Cardiac muscle cell (in vitro differentiated cells and primary cell): ENCODE data around the gene IGF2BP2. TPM values are rescaled to one million over a fixed set of nuclear protein-coding genes. Genes with fewer than 3 reads are reported as not detected.

ENCODE experiments used
- DNase-seq, 2 donors: peaks; one replicate each; pipeline versions ENCODE4 v3.0.0 to v3.0.0-alpha.2; 2010 to 2017; ENCODE audit warnings: low read depth in 1 of 2, low spot score in 1 of 2
- H3K27ac ChIP-seq: fragments of 200-600 bp; sonication (generic); 2 replicates; pipeline ENCODE4 v1.5.1; 2016
- H3K27me3 ChIP-seq: fragments of 200-600 bp; sonication (generic); 2 replicates; pipeline ENCODE4 v1.6.0; 2016; ENCODE audit warnings: control low read depth
- H3K36me3 ChIP-seq: fragments of 200-600 bp; sonication (generic); 2 replicates; pipeline ENCODE4 v1.5.1; 2016; ENCODE audit warnings: control low read depth
- H3K4me1 ChIP-seq: fragments of 200-600 bp; sonication (generic); 2 replicates; pipeline ENCODE4 v1.8.1; 2017; ENCODE audit warnings: low read depth, mild to moderate bottlenecking, mixed run types
- H3K4me3 ChIP-seq: fragments of 200-600 bp; sonication (generic); 2 replicates; pipeline ENCODE4 v1.5.1; 2016; ENCODE audit warnings: mild to moderate bottlenecking
- H3K9me3 ChIP-seq: fragments of 200-600 bp; sonication (generic); 2 replicates; pipeline ENCODE4 v1.5.1; 2017; ENCODE audit warnings: low read depth, mild to moderate bottlenecking, control low read depth
- polyA plus RNA-seq: library from polyadenylated mRNA; unstranded; fragments of >200 nt; fragmentation: Nextera tagmentation; extraction: Ambion mirVana; gene quantifications from 2 replicates; pipeline ENCODE4 v1.2.1, GENCODE V29; 2016
- total RNA-seq: library from RNA; depleted of rRNA; stranded (reverse); fragments of >200 nt; gene quantifications from 2 replicates; pipeline ENCODE4 v1.2.3, GENCODE V29; 2016
- TF ChIP-seq, protein P1 (sequence below): IDR thresholded peaks from 2 replicates; pipeline ENCODE4 v1.5.1; 2012; ENCODE audit warnings: low read depth, mild to moderate bottlenecking, low read length

IGF2BP2 gene
- total and polyA plus RNA-seq, 2 experiments from 2014 or later, result 119 to 129 TPM

DNA sequence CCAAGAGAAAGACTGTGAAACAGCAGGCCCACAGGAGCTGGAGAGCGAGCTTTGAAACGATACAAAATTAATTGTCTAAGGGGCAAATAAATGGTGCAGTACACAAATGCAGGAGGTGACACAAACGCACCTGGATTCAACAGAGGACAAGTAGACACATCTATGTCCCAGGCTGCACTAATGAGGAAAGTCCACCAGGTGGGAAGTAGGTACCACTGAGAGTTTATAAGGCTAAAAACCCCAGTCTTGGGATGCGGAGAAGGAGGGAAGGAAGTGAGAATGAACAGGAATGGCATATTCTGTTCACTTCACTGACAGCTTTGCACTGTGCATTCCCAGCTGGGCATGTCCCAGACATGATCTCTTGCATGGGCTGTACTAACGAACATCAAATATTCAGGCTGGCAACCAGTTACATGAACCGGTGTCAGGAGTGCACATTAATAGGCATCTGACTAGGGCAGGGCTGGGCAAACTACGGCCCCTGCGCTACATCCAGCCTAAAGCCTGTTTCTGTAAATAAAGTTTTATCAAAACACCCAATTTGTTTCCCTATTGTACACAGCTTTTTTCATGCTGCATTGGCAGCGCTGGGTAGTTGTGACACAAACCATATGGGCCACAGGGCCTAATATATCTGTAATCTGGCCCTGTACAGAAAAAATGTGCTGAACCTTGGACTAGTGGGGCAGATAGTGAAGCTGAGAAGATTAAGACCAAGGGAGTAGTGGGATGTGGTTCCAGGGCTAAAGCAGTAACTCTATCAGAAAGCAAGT, 107.0 kb downstream of the IGF2BP2 start:
- Histone ChIP-seq H3K9me3 (no peaks in the 10 kb centered on the region), H3K27me3 (no peaks in the 10 kb centered on the region), H3K4me3 (no peak overlapping the region), H3K4me1 (peaks cover 27% of the 10 kb centered on the region), H3K27ac (peak overlapping the region; percentile 62), H3K36me3 (no peaks in the 10 kb centered on the region)
- TF ChIP-seq, protein P1, sequence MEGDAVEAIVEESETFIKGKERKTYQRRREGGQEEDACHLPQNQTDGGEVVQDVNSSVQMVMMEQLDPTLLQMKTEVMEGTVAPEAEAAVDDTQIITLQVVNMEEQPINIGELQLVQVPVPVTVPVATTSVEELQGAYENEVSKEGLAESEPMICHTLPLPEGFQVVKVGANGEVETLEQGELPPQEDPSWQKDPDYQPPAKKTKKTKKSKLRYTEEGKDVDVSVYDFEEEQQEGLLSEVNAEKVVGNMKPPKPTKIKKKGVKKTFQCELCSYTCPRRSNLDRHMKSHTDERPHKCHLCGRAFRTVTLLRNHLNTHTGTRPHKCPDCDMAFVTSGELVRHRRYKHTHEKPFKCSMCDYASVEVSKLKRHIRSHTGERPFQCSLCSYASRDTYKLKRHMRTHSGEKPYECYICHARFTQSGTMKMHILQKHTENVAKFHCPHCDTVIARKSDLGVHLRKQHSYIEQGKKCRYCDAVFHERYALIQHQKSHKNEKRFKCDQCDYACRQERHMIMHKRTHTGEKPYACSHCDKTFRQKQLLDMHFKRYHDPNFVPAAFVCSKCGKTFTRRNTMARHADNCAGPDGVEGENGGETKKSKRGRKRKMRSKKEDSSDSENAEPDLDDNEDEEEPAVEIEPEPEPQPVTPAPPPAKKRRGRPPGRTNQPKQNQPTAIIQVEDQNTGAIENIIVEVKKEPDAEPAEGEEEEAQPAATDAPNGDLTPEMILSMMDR, result no peak
- peak in 1 of 2 donors; percentile 41 for DNase-seq

- H3K27ac ChIP-seq, result peak overlapping the region; percentile 62
- H3K4me3 ChIP-seq, result no peak overlapping the region
- TF ChIP-seq, protein P1, result no peak
- H3K4me1 ChIP-seq, result peaks cover 27% of the 10 kb centered on the region
- DNase-seq, result peak in 1 of 2 donors; percentile 89
- H3K9me3 ChIP-seq, result no peaks in the 10 kb centered on the region
- H3K36me3 ChIP-seq, result no peaks in the 10 kb centered on the region
- no peaks in the 10 kb centered on the region for H3K27me3 ChIP-seq
Observed at GRCh38 chr3:185717121-185717520, 107.7 kb downstream of the IGF2BP2 start.

GRCh38 chr3:185716436-185717108, 108.3 kb downstream of the IGF2BP2 start:
- H3K4me3 ChIP-seq, result no peak overlapping the region
- H3K27me3 ChIP-seq, result no peaks in the 10 kb centered on the region
- no peaks in the 10 kb centered on the region for H3K36me3 ChIP-seq
- TF ChIP-seq, protein P1, result no peak
- no peak for DNase-seq
- H3K4me1 ChIP-seq, result peaks cover 31% of the 10 kb centered on the region
- peak overlapping the region; percentile 62 for H3K27ac ChIP-seq
- H3K9me3 ChIP-seq, result no peaks in the 10 kb centered on the region

DNA sequence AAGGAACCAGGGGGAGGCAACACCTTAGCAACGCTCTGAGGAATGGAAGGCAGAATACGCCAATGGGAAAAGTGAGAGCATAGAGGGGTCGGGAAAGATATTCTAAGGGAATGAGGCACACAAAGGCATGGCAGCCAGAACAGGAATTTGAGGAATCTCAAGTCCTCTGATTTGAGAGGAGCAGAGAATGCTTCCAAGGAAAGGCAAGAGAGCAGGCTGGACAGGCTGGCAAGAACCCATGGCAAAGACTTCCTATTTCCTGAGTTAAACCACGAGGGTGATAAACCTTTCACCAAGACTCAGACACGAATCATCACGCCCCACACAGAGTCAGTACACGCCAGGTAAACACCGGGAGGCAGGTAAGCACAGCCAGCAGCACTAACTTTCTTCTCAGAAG, 109.8 kb downstream of the IGF2BP2 start:
- TF ChIP-seq, protein P1, result no peak
- H3K27ac ChIP-seq, result peak overlapping the region; percentile 86
- H3K36me3 ChIP-seq, result no peaks in the 10 kb centered on the region
- no peak overlapping the region for H3K4me3 ChIP-seq
- no peaks in the 10 kb centered on the region for H3K9me3 ChIP-seq
- H3K27me3 ChIP-seq, result no peaks in the 10 kb centered on the region
- H3K4me1 ChIP-seq, result peaks cover 35% of the 10 kb centered on the region
- DNase-seq, result peak; percentile 56 to 76

- TF ChIP-seq, protein P1, result no peak
- Histone ChIP-seq H3K36me3 (no peaks in the 10 kb centered on the region), H3K27ac (peak overlapping the region; percentile 86), H3K27me3 (no peaks in the 10 kb centered on the region), H3K4me3 (no peak overlapping the region), H3K4me1 (peaks cover 35% of the 10 kb centered on the region), H3K9me3 (no peaks in the 10 kb centered on the region)
- no peak for DNase-seq
Observed at GRCh38 chr3:185714085-185714484, 110.8 kb downstream of the IGF2BP2 start.
